Measurements from ENCODE around the gene SAFB2. TPM values are rescaled to one million over a fixed set of nuclear protein-coding genes. Genes with fewer than 3 reads are reported as not detected.

The SAFB2 gene
- total RNA-seq, 1 experiment from 2014 or later = 16.8 TPM

DNA sequence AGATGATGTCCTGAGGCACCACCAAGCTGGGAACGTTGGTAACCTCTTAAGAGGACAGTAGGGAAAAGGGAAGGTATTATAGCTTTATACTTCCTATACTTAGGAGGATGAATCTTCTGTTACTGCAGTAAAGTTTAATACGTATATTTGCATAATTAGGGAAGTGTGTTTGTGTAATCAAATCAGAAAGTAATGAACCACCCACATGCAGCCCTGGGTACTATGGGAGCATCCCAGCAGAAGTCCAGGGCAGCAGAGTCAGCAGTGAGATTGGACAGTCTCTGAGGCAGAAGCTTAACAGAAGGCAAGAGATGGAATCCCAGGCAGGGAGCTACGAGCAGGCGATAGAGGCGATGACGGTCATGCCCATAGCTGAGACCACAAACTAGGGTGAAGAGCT is 12.9 kb upstream of the SAFB2 start:
- DNase-seq (ENCODE audit: extremely low read depth, low read depth) = no peak

DNA sequence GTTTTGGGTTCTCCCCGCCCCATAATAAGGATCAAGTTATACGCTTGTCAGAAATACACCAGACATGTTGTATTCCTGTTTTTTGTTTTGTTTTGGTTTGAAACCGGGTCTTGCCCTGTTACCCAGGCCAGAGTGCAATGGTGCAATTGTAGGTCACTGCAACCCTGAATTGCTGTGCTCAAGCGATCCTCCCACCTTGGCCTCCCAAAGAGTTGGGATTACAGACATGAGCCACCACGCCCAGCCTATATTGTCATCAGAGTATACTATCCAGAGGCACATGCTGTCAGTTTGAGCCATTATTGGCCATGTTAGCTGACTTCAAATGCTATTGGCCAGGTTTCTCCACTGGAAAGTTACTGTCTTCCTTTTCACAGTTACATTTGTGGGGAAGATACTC is 10.1 kb upstream of the SAFB2 start:
- no peak for DNase-seq (ENCODE audit: extremely low read depth, low read depth)

DNA sequence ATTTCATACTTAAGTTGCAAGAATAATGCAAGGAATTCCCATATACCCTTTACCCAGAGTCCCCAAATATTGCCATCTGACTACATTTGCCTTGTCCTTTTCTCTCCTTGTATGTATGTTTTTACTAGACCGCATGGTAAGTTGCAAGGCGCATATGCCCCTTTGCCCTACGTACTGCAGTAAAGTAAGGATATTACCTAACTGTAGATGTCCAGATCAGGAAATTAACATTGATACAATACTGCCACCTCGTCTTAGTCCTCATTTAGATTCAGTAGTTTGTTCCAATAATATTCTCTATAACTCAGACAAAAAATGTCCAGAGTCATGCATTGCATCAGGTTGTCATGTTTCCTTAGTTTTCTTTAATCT is 9.7 kb upstream of the SAFB2 start:
- DNase-seq (ENCODE audit: extremely low read depth, low read depth) = no peak

DNA sequence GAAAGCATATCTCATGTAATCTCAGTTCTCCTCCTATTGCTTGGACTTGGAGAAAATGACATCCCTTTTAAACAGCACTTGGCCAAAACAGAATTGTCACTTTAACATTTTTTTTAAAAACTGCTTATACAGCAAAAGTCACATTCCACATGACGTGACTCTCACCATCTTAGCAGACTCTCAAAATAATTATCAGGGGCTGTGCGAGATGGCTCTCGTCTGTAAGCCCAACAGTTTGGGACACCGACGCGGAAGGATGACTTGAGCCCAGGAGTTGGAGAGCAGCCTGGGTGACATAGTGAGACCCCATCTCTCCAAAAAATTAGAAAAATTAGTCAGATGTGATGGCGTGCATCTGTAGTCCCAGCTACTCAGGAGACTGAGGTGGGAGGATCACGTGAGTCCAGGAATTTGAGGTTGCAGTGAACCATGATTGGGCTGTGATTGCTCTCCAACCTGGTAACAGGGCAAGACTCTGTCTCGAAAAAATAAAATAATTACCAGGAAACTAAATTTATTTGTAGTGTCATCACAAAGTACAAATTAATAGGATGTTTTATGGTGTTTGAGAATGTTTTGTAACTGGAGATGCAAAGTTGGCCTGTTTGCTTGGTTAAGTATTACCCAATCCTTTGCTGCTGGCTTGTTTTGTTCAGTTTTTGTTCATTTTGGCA is 9.1 kb upstream of the SAFB2 start:
- no peak for DNase-seq (ENCODE audit: extremely low read depth, low read depth)

DNA sequence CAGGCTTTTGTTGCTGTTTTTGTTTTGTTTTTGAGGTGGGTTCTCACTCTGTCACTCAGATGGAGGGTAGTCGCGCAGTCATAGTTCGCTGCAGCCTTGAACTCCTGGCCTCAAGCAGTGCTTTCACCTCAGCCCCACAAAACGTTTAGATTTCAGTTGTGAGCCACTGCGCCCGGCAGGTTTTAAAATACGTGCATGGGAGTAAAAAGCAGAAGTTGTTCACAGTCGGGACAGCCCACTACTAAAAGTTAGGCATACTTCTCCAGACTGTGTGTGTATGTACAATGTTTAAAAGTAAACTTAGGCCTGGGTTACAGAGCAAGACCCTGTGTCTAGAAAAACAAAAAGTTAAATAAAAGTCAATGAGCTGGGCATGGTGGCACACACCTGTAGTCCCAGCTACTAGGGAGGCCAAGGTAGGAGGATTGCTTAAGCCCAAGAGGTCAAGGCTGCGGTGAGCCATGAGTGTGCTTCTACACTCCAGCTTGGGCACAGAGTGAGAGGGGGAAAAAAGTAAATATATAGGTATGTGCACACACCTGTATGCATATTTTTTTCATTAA is 6.4 kb upstream of the SAFB2 start:
- DNase-seq (ENCODE audit: extremely low read depth, low read depth) = no peak

DNA sequence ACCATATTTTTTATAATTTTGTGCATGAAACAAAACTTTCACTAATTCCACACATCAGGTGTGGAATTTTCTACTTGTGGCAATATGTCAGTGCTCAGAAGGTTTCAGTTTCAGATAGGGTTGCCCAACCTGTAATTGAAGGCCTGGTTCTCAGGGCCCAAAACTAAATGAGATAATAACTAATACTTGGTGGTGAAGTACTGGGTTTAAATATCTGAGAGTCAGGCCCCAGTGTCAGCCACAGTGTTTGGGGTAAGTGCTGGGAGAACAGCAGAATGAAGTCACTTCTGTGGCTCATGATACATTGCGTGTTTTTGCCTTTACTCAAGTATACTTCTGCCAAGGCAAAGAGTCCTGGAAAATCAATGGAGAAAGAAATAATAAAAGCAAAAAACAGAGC is 5.9 kb upstream of the SAFB2 start:
- DNase-seq (ENCODE audit: extremely low read depth, low read depth) = no peak

DNA sequence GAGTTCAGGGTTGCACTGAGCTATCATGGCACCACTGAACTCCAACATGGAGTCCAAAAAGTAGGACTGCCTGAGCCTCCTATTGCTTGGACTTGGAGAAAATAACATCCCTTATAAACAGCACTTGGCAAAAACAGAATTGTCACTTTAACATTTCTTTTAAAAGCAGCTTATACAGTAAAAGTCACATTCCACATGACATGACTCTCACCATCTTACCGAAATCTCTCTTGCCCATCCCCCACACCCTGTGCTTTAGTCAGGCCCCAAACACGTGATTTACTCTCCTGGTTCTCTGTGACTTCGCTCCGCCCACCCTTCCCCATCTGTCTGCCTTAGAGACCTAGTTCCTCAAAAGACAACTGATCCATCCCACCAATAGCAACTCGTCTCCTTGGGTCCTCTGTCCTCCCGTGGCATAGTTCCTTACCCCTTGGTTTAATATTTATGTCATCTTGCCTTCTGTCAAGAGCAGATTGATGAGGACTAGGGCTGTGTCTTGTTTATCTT is 4.9 kb upstream of the SAFB2 start:
- no peak for DNase-seq (ENCODE audit: extremely low read depth, low read depth)

DNA sequence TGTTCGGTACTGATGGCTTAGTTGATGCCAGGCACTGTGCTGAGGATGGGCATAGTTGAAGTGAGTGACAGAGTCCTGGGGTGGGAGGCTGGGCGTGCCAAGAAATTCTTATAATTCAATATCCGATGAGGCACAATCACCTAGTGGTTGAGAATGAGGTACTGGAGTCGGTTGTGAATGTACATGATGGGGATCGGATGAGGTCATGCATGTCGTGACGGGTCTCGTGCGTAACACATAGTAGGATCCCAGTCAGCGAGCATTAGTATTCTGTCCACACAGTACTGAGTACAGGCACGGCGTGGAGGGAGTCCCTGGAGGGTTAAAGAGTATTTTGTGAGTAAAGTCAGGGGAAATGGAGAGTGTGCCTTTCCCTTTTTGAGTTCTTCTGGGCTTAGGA is 3.1 kb upstream of the SAFB2 start:
- no peak for DNase-seq (ENCODE audit: extremely low read depth, low read depth)

DNA sequence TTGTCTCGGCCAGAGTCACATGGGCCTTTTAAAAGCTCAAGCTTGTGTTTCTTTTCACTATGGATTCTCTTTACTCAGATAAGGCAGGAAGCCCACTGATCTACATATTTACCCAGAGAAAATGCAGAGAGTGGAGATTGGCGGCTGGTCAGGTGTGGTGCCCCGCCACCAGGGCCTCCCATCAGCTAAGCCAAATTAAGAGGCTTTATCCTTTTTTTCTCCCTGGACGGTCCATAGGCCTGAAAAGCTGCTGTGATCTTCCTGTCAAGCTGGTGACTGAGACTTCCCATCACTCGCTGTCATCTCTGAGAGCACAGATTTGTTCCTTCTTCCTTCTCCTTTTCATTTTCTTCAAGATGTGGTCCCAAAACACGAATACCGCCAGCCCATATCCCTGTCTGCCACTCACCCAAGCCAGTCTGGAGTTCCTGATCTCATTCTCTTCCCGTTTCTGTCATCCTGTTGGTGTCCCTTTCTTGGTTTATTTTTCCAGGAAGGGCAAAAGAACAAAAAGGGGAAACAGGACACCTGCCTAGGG is 2.2 kb upstream of the SAFB2 start:
- no peak for DNase-seq (ENCODE audit: extremely low read depth, low read depth)

DNA sequence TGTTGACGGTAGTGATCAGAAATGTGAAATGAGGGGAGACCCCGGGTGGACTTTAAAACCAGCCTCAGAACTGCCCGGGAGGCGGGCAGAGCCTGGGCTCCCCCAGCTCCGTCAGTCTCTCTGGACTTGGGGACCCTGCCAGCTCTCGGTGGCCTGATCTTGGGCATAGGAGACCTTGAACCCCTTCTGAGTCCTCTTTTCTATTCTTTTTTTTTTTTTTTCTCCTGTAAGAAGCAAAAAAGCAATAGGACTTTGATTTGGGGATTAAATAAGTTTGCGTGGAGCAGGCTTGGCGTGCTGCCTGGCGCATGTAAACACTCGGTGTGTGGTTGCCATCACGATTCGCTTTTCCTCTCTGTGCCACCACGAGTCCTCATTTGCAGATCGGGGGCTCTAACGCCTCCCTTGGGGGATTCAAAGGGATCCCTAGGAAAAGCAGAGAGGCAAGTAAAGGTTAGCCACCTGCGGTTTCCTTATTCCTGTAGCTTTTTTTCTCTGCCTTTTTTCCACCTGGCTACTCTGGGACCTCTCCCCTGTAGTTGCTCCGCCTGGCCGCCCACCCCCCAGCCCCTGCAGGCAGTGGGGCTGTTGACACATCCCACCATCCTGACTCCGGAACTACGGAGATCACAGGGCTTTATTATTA is 1.6 kb upstream of the SAFB2 start:
- no peak for DNase-seq (ENCODE audit: extremely low read depth, low read depth)

DNA sequence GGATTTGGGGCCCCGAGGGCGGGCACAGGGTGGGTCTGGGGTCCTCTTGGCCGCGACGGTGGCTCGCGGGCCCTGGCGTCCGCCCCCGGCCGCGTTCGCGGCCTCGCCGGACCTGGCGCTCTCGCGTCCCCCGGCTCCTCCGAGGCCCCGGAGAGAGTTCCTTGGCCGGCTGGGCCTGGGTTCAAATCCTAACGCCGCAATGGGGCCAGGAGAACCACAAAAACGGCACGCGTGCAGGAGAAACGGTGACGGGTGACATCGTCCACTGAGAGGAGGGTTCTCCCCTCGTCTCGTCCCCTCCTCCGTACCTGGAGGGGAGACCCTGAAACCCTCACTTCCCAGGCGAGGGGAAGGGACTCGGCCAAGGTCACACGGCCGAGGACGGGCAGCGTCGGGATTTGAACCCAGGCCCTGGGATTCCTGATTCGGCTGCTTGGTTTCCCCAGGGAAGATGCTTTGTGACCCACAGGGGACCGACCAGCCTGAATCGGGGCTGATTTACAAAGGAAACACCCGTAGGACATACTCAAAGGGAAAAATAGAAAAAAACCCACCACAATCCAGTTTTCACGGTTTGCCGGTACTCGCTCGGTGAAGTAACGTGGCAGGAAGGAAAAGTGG is 931 bp upstream of the SAFB2 start:
- DNase-seq (ENCODE audit: extremely low read depth, low read depth) = no peak

DNA sequence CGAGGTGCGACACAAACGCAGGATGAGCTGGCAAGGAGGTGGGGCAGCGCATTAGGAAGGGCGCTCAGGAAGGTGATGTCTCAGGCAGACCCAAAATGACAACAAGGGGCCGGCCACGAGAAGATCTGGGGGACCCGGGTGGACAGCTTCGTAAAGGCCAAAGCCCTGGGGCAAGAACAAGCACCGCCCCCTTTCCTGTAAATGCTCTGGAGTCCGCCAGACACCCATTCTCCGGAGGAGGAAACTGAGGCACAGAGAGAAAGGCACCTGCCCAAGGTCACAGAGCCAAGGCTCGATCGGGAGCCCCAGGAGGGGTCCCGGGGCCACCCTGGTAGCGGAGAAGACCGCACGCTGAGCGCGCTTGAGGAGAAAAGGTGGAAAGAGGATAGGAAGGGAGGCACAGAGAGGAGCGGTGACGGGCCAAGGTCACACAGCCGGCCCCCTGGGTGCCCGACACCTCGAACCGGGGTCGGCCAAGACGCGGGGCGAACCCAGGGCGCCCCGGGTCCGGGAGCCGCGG is 571 bp downstream of the SAFB2 start:
- no peak for DNase-seq (ENCODE audit: extremely low read depth, low read depth)

DNA sequence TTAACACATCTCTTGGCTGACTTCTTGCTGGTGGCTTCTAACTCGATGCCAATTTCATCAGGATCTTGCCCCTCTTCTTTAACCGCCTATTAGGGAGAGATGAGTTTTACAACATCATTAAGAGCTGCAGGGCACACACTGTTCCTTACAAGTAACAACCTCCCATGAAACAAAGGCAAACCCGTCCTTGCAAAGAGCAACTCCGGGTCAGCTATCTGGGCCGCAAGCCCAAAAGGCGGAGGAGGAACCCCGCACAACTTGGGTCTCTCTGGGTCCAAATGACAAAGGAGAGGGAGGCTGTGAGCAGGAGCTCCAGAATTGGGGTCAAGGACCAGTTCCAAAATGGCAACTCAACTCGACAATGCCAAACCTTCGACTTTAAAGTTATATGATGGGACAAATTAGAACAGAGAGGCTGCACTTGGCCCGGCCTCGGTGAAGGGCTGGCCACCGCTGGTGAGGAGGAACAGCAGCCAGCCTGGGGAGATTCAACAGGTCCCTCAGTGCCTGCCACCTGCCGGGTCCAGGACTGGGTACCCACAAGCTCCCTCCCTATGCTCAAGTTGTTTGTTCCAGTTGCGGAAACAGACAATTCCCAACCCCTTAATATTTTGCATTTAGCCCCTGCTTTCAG is 1.1 kb downstream of the SAFB2 start:
- no peak for DNase-seq (ENCODE audit: extremely low read depth, low read depth)

DNA sequence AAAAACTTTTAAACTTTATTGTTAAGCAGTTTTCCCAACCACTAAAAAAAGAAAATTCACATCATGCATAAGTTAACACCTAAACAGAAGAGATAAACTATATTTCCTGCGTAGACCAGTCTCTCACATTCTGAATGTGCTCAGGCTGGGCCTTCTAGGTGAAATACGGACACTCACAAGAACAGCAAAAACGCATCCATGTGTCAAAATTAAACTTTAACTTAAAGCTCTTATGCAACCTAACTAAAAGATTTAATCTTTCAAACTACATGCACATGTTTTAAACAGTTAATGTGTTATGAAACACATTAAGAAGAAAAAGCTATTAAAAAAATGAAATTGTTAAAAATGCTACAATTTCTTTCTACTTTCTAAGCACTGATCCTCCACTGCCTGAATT is 2.6 kb downstream of the SAFB2 start:
- no peak for DNase-seq (ENCODE audit: extremely low read depth, low read depth)

DNA sequence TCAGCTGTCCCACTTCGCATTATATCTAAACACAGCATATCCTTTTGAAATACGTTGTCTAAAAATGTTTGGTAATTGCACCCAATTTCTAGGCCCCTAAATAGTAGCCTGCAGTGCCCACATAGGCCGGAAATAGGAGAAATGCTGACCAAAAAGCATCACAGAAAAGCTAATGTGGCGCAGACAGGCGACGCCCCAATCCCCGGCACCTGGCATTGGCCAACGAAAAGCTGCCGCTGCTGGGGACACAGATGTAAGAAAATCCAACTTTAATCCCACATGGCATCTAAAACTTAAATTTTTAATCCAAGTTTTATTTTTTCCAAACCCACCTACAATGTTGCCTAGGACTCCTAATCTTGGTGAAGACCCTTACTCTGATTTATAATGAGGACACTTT is 4.0 kb downstream of the SAFB2 start:
- no peak for DNase-seq (ENCODE audit: extremely low read depth, low read depth)

DNA sequence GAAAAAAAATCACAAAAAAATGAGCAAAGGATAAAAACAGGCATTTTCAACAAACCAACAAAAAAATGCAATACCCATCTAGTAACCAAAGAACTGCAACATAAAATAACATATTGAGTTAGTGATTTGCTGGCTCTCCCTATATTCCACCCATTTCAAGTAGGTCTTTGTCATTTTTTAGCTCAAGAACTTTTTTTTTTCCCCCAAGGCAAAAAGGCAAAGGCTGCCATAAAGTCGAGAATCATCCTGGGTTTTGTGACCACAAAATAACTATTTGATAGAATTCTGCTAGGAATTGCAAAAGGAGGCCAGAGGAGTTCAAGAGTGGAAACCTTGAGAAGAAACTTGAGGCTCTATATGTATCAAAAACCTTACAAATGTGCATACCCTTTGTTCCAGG is 5.5 kb downstream of the SAFB2 start:
- DNase-seq (ENCODE audit: extremely low read depth, low read depth) = no peak

DNA sequence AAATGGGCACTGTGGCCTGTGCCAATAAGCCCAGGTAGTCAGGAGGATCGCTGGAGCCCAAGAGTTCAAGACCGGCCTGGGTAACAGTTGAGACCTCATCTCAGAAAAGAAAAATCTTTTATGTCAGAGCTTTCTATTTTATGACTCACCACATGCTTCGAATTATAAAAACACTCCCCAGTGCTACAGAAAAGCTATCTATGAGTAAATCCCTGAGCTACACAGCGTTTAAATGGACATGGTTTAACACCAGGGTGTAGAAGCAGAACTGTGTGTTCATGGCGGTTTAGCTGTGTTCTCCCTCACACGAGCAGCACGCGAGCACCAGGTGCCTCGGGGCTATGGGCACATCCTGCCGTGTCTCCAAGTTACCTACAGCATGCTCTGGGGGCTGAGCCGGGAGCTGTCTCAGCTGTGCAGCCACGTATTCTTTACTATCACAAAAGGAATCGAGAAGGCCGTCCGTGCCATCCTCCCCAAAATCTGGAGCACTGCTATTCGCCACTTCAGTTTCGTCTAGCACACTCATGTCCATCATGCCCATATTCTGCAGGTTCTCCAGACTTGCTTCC is 6.7 kb downstream of the SAFB2 start:
- DNase-seq (ENCODE audit: extremely low read depth, low read depth) = no peak

DNA sequence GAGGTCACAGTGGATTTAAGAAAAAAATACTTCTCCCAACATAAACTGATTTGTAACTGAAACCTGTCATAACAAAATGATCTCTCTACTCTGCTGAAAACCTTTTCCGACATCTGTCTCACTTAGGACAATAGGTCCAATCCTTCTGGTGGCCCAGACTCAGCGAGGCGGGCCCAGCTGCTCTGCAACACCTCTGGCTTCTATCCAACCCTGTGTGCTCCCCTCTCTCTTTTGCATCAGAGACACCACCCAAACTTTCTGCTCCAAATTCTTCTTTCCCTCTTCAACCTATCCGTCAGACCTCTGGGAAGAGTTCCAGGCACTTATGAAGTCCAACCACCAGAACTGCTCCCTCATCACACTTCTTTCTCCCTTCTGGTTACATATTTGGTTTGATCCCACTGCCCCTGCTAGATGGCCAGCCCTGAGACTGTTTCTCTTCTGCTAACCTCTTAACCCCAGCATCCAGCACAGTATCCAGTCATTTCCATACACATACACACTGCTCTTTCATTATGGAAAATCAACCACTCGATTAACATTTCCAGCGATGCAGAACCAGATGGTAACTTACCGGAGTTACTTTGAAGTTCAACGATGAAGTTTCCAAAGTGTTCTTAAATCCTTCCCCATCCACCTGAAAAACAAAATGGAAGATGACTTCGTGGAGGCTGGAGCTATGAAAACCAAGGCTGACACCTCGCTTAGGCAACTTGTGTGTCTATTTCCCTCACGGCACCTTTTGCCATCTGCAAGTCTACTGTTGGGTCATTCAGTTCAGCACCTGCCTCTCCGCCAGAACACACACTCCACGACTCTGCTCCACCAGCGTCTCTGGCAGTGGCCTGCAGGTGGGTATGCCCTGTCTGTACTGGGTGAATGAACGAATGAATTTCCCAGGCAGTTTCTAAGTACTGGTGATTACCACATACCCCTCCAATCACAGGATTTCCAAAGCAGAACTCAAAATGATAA is 9.4 kb downstream of the SAFB2 start:
- DNase-seq (ENCODE audit: extremely low read depth, low read depth) = no peak

DNA sequence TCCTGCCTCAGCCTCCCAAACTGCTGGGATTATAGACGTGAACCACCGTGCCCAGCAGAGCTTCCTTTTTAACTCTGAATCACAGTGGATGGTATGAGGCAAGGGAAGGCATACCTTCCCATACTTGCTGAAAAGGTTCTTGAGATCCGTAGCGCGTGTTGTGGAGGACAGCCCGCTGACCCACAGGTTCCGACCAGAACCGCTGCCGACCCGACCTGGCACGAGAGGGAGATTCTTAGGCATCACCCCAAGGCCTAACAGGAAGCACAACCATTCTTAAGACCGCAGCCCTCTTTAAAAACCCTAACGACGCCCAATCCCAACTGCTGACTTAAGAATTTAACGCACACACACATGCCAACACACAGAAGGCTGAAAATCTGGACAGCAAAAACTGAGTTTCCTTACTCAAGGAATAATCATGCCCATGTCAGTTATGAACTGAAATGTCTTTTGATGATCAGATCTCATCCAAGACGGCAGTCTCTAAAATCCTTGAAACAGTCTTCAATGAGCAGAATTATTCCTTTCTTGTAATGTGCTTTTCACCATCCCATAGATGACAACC is 12.6 kb downstream of the SAFB2 start:
- no peak for DNase-seq (ENCODE audit: extremely low read depth, low read depth)

Data from NCI-H460 (cell line).